ENCODE data around the gene LIPK. TPM values are rescaled to one million over a fixed set of nuclear protein-coding genes. Genes with fewer than 3 reads are reported as not detected.

Gene LIPK
- total RNA-seq, 1 experiment from 2014 or later, result not detected

GRCh38 chr10:88682491-88682890 is 23.6 kb upstream of the LIPK start:
- Mint-ChIP-seq H3K4me3 (ENCODE audit: low read depth, unreplicated experiment) (no peak overlapping the region), H3K27ac (ENCODE audit: unreplicated experiment) (no peak overlapping the region), H3K36me3 (ENCODE audit: insufficient read depth, unreplicated experiment) (no peaks in the 10 kb centered on the region), H3K27me3 (ENCODE audit: unreplicated experiment) (no peaks in the 10 kb centered on the region), H3K9me3 (ENCODE audit: low read depth, unreplicated experiment) (no peaks in the 10 kb centered on the region), H3K4me1 (ENCODE audit: low read depth, unreplicated experiment) (peaks cover 8% of the 10 kb centered on the region)
- no peak for TF ChIP-seq CTCF (IDR thresholded peaks at IDR 0.05; ENCODE audit: unreplicated experiment)
- no TSS peak for BruUV-seq (replicated peaks)
- CTCF ChIA-PET, result no interaction called here
- no peak for DNase-seq
- intact Hi-C loops (cut with micrococcal nuclease; ENCODE audit: unreplicated experiment), result no loop called here

- Mint-ChIP-seq H3K4me1 (ENCODE audit: low read depth, unreplicated experiment) (peaks cover 8% of the 10 kb centered on the region), H3K27me3 (ENCODE audit: unreplicated experiment) (no peaks in the 10 kb centered on the region), H3K27ac (ENCODE audit: unreplicated experiment) (no peak overlapping the region), H3K4me3 (ENCODE audit: low read depth, unreplicated experiment) (no peak overlapping the region), H3K36me3 (ENCODE audit: insufficient read depth, unreplicated experiment) (no peaks in the 10 kb centered on the region), H3K9me3 (ENCODE audit: low read depth, unreplicated experiment) (no peaks in the 10 kb centered on the region)
- TF ChIP-seq CTCF (IDR thresholded peaks at IDR 0.05; ENCODE audit: unreplicated experiment), result no peak
- intact Hi-C loops (cut with micrococcal nuclease; ENCODE audit: unreplicated experiment), result loop anchor here (1.0 to 5.0 kb wide), 4 partner anchors 56 to 122 kb away; no protein-coding TSS in a partner anchor
- no TSS peak for BruUV-seq (replicated peaks)
- DNase-seq, result no peak
- CTCF ChIA-PET, result interaction anchor here (0.5 to 1.8 kb wide), 2 partner anchors 103 to 219 kb away, joined by 3 to 4 read pairs; no protein-coding TSS in a partner anchor
Observed at GRCh38 chr10:88687853-88688467, 18.1 kb upstream of the LIPK start.

- intact Hi-C loops (cut with micrococcal nuclease; ENCODE audit: unreplicated experiment), result loop anchor here (5.0 kb wide), 2 partner anchors 103 to 122 kb away; no protein-coding TSS in a partner anchor
- Mint-ChIP-seq H3K27me3 (ENCODE audit: unreplicated experiment) (no peaks in the 10 kb centered on the region), H3K9me3 (ENCODE audit: low read depth, unreplicated experiment) (no peaks in the 10 kb centered on the region), H3K36me3 (ENCODE audit: insufficient read depth, unreplicated experiment) (no peaks in the 10 kb centered on the region), H3K4me3 (ENCODE audit: low read depth, unreplicated experiment) (no peak overlapping the region), H3K4me1 (ENCODE audit: low read depth, unreplicated experiment) (peaks cover 16% of the 10 kb centered on the region), H3K27ac (ENCODE audit: unreplicated experiment) (no peak overlapping the region)
- no TSS peak for BruUV-seq (replicated peaks)
- DNase-seq, result no peak
- no peak for TF ChIP-seq CTCF (IDR thresholded peaks at IDR 0.05; ENCODE audit: unreplicated experiment)
- CTCF ChIA-PET, result no interaction called here
Observed at GRCh38 chr10:88689366-88689765, 16.7 kb upstream of the LIPK start.

- no TSS peak for BruUV-seq (replicated peaks)
- H3K9me3 Mint-ChIP-seq (ENCODE audit: low read depth, unreplicated experiment), result no peaks in the 10 kb centered on the region
- no peak overlapping the region for H3K4me3 Mint-ChIP-seq (ENCODE audit: low read depth, unreplicated experiment)
- no peaks in the 10 kb centered on the region for H3K36me3 Mint-ChIP-seq (ENCODE audit: insufficient read depth, unreplicated experiment)
- H3K4me1 Mint-ChIP-seq (ENCODE audit: low read depth, unreplicated experiment), result peaks cover 8% of the 10 kb centered on the region
- H3K27ac Mint-ChIP-seq (ENCODE audit: unreplicated experiment), result no peak overlapping the region
- intact Hi-C loops (cut with micrococcal nuclease; ENCODE audit: unreplicated experiment), result no loop called here
- no peak for DNase-seq
- H3K27me3 Mint-ChIP-seq (ENCODE audit: unreplicated experiment), result no peaks in the 10 kb centered on the region
- CTCF ChIA-PET, result interaction anchor here (0.7 to 1.4 kb wide), 2 partner anchors 9 to 199 kb away, joined by 3 to 5 read pairs; no protein-coding TSS in a partner anchor
- no peak for TF ChIP-seq CTCF (IDR thresholded peaks at IDR 0.05; ENCODE audit: unreplicated experiment)
Observed at GRCh38 chr10:88693392-88694020, 12.5 kb upstream of the LIPK start.

All from Calu3 (cell line).